Activated T-cell treated with anti-CD3 and anti-CD28 coated beads, Interleukin-2, amount 50 U/mL, for 48 hours (primary cell): ENCODE measurements around the gene TMEM270.

Source experiments
- DNase-seq, 2 experiments: peaks; one replicate each; pipeline ENCODE4 v3.0.0-alpha.2; 2020

The TMEM270 gene

GRCh38 chr7:73909051-73909941 is 48.3 kb downstream of the TMEM270 start:
- no peak for DNase-seq

- no peak for DNase-seq
Measured at GRCh38 chr7:73909996-73910395, 49.0 kb downstream of the TMEM270 start.

- DNase-seq: no peak
Measured at GRCh38 chr7:73912223-73912622, 51.3 kb downstream of the TMEM270 start.
